Osteocyte (in vitro differentiated cells): ENCODE data around the gene HEBP1. TPM values are rescaled to one million over a fixed set of nuclear protein-coding genes. Genes with fewer than 3 reads are reported as not detected.

ENCODE experiments used
- DNase-seq: peaks from one replicate; pipeline ENCODE4 v3.0.0; 2021; ENCODE audit warnings: mixed read lengths; ENCODE audit not compliant: unreplicated experiment; ENCODE audit errors: extremely low spot score
- H3K27ac Mint-ChIP-seq: one replicate; pipeline ENCODE4 v1.8.0; 2021; ENCODE audit warnings: mild to moderate bottlenecking, mixed read lengths; ENCODE audit not compliant: unreplicated experiment
- H3K27me3 Mint-ChIP-seq: one replicate; pipeline ENCODE4 v1.8.0; 2021; ENCODE audit warnings: mixed read lengths; ENCODE audit not compliant: unreplicated experiment
- H3K36me3 Mint-ChIP-seq: one replicate; pipeline ENCODE4 v1.8.0; 2021; ENCODE audit warnings: mixed read lengths; ENCODE audit not compliant: unreplicated experiment
- H3K4me1 Mint-ChIP-seq: one replicate; pipeline ENCODE4 v1.8.0; 2021; ENCODE audit warnings: mixed read lengths; ENCODE audit not compliant: unreplicated experiment
- H3K4me3 Mint-ChIP-seq: one replicate; pipeline ENCODE4 v1.8.0; 2021; ENCODE audit warnings: mild to moderate bottlenecking, moderate library complexity, mixed read lengths; ENCODE audit not compliant: unreplicated experiment
- H3K9me3 Mint-ChIP-seq: one replicate; pipeline ENCODE4 v1.8.0; 2021; ENCODE audit warnings: mixed read lengths; ENCODE audit not compliant: unreplicated experiment
- total RNA-seq: library from RNA; stranded (reverse); gene quantifications from 2 replicates; pipeline ENCODE4 v1.2.1, GENCODE V29; 2021
- TF ChIP-seq, protein P1 (sequence below): fragments of 200-600 bp; sonication (generic); IDR thresholded peaks from 2 replicates; pipeline ENCODE4 v1.5.0; 2021; ENCODE audit warnings: antibody characterized with exemption, mild to moderate bottlenecking, moderate library complexity

Gene HEBP1
- total RNA-seq, 1 donor from 2014 or later = 54.8 TPM

- H3K27me3 Mint-ChIP-seq = no peaks in the 10 kb centered on the region
- H3K4me1 Mint-ChIP-seq = no peaks in the 10 kb centered on the region
- no peak for DNase-seq
- no peaks in the 10 kb centered on the region for H3K9me3 Mint-ChIP-seq
- TF ChIP-seq, protein P1, sequence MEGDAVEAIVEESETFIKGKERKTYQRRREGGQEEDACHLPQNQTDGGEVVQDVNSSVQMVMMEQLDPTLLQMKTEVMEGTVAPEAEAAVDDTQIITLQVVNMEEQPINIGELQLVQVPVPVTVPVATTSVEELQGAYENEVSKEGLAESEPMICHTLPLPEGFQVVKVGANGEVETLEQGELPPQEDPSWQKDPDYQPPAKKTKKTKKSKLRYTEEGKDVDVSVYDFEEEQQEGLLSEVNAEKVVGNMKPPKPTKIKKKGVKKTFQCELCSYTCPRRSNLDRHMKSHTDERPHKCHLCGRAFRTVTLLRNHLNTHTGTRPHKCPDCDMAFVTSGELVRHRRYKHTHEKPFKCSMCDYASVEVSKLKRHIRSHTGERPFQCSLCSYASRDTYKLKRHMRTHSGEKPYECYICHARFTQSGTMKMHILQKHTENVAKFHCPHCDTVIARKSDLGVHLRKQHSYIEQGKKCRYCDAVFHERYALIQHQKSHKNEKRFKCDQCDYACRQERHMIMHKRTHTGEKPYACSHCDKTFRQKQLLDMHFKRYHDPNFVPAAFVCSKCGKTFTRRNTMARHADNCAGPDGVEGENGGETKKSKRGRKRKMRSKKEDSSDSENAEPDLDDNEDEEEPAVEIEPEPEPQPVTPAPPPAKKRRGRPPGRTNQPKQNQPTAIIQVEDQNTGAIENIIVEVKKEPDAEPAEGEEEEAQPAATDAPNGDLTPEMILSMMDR = no peak
- no peak overlapping the region for H3K27ac Mint-ChIP-seq
- no peaks in the 10 kb centered on the region for H3K36me3 Mint-ChIP-seq
- no peak overlapping the region for H3K4me3 Mint-ChIP-seq
Observed at GRCh38 chr12:12938541-12938940, 61.5 kb downstream of the HEBP1 start.

DNA sequence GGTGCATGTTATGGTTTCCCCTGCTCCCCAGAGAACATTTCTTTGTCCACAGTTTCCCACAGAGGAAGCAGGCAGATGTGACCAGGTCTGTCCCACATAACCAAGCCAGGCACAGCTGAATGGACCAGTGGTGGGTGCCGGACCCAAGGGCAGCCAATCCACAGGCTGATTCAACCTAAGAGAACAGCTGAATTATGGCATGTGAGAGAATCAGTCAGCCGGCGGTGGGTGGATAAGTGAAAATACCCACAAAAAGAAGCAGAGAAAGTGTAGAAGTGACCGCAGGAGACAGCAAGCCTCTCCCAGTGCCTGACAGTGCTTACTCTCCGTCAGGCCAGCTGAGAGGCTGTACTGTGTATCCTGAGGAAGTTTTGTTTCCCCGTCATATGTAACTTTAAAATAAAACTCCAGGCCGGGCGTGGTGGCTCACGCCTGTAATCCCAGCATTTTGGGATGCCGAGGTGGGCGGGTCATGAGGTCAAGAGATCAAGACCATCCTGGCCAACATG, 63.0 kb downstream of the HEBP1 start:
- DNase-seq = peak; percentile 64
- no peaks in the 10 kb centered on the region for H3K27me3 Mint-ChIP-seq
- TF ChIP-seq, protein P1 = no peak
- H3K36me3 Mint-ChIP-seq = no peaks in the 10 kb centered on the region
- no peaks in the 10 kb centered on the region for H3K9me3 Mint-ChIP-seq
- H3K27ac Mint-ChIP-seq = no peak overlapping the region
- no peak overlapping the region for H3K4me3 Mint-ChIP-seq
- no peaks in the 10 kb centered on the region for H3K4me1 Mint-ChIP-seq

- H3K27ac Mint-ChIP-seq = no peak overlapping the region
- no peaks in the 10 kb centered on the region for H3K27me3 Mint-ChIP-seq
- H3K4me1 Mint-ChIP-seq = no peaks in the 10 kb centered on the region
- peaks cover 2% of the 10 kb centered on the region for H3K36me3 Mint-ChIP-seq
- peaks cover 5% of the 10 kb centered on the region for H3K9me3 Mint-ChIP-seq
- no peak for DNase-seq
- TF ChIP-seq, protein P1 = no peak
- H3K4me3 Mint-ChIP-seq = no peak overlapping the region
Observed at GRCh38 chr12:12934556-12934955, 65.5 kb downstream of the HEBP1 start.

DNA sequence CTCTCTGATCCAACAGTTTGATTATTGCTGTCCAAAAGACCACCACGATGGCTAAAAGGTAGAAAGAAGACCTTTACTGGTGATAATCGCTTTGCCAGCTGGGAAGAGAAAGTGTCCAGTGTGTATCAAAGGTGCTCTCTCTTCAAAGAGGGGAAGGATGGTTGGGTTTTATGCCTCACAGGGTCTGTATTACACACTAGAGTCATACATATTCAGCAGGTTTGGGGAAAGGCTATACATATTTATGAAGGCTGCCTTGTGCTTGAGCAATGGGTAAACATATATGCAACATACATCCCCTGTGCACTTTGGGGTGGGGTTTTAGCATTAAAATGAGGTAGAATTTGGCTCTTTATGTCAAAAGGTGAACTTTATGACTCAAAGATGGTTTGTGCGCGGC, 66.3 kb downstream of the HEBP1 start:
- Mint-ChIP-seq H3K27me3 (no peaks in the 10 kb centered on the region), H3K27ac (no peak overlapping the region), H3K36me3 (peaks cover 2% of the 10 kb centered on the region), H3K9me3 (peaks cover 5% of the 10 kb centered on the region), H3K4me3 (no peak overlapping the region), H3K4me1 (no peaks in the 10 kb centered on the region)
- TF ChIP-seq, protein P1 = no peak
- no peak for DNase-seq

DNA sequence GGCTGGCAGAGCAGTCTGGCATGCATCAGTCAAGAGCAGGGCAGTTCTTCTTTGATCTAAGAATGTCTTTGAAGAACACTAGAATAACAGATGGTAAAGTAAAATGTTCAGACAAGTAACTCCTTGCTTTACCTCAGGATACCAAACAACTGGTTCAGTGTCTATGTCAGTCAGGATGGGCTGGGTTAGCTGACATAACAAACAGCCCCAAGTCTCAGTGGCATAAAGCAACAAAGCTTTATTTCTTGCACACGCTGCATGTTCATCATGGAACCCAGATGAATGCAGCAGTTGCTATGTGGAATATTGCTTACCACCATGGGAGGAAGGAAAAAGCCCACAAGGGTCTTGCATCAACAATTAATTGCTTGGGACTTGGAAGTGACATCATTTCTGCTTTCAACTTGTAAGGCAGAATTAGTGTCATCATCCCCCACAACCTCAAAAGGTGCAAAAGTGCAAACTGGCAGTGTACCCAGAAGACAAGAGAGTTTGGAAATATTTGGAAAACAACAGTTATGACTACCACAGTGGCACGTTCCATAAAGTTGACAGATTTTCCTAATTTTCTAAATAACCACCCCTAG, 69.3 kb downstream of the HEBP1 start:
- Mint-ChIP-seq H3K4me1 (peaks cover 14% of the 10 kb centered on the region), H3K27ac (no peak overlapping the region), H3K9me3 (peaks cover 5% of the 10 kb centered on the region), H3K36me3 (peaks cover 2% of the 10 kb centered on the region), H3K4me3 (no peak overlapping the region), H3K27me3 (no peaks in the 10 kb centered on the region)
- DNase-seq = no peak
- TF ChIP-seq, protein P1 = no peak
